PC-9 (cell line): ENCODE measurements around the gene MAST4.

Experiments used
- CTCF ChIP-seq: fragments of 200-600 bp; sonication (generic); conservative IDR thresholded peaks from 2 replicates; pipeline ENCODE4 v1.6.1; 2017; ENCODE audit warnings: mixed run types, antibody characterized with exemption, mild to moderate bottlenecking, moderate library complexity
- EZH2 ChIP-seq: fragments of 200-600 bp; sonication (generic); IDR thresholded peaks from 2 replicates; pipeline ENCODE4 v1.8.0; 2017; ENCODE audit warnings: antibody characterized with exemption, low read depth

GRCh38 chr5:66851306-66851705 is 255.1 kb downstream of the MAST4 start:
- no peak for TF ChIP-seq CTCF
- no peak for TF ChIP-seq EZH2
